GM19395 (cell line): ENCODE data around the gene BABAM2.
"Not testable (repeated sequence)": the region's sequence is repeated elsewhere in the genome, so short reads cannot be mapped to it uniquely, and the experiment has no call there.

Source experiments
- ATAC-seq: cut with Tn5 transposase; IDR thresholded peaks from one replicate; pipeline ENCODE4 v1.9.1; 2021; ENCODE audit warnings: mild to moderate bottlenecking, moderate library complexity; ENCODE audit not compliant: unreplicated experiment

BABAM2 gene

GRCh38 chr2:27890146-27890923 lies at the start of gene BABAM2, which contains the start of gene RBKS:
BABAM2 (plus strand) TSS chr2:27890729; CDS start chr2:27894557, 3,828 bp downstream.
RBKS (minus strand) TSS chr2:27890387; CDS start chr2:27890345, 42 bp downstream.
- peak; percentile 81 for ATAC-seq

- ATAC-seq, result no peak
These were observed 47.6 kb upstream of the BABAM2 start for GRCh38 chr2:27842894-27843293.

GRCh38 chr2:27843992-27844391 lies 46.5 kb upstream of the BABAM2 start:
- no peak for ATAC-seq

GRCh38 chr2:27844821-27845255 lies 45.7 kb upstream of the BABAM2 start:
- no peak for ATAC-seq

GRCh38 chr2:27847333-27847732 lies 43.2 kb upstream of the BABAM2 start:
- no peak for ATAC-seq

- ATAC-seq, result no peak
These were observed 40.8 kb upstream of the BABAM2 start for GRCh38 chr2:27849558-27850205.

GRCh38 chr2:27852691-27853090 lies 37.8 kb upstream of the BABAM2 start:
- no peak for ATAC-seq

GRCh38 chr2:27854229-27854862 lies 36.2 kb upstream of the BABAM2 start:
- ATAC-seq, result no peak

- ATAC-seq, result no peak
These were observed 35.1 kb upstream of the BABAM2 start for GRCh38 chr2:27855476-27855875.

- ATAC-seq, result no peak
These were observed 34.1 kb upstream of the BABAM2 start for GRCh38 chr2:27856386-27856785.

- no peak for ATAC-seq
These were observed 33.6 kb upstream of the BABAM2 start for GRCh38 chr2:27856956-27857355.

GRCh38 chr2:27857417-27858172 lies 32.9 kb upstream of the BABAM2 start:
- ATAC-seq, result no peak

- ATAC-seq, result no peak
These were observed 30.4 kb upstream of the BABAM2 start for GRCh38 chr2:27860111-27860510.

GRCh38 chr2:27863146-27863545 lies 27.4 kb upstream of the BABAM2 start:
- ATAC-seq, result no peak

GRCh38 chr2:27863955-27864354 lies 26.6 kb upstream of the BABAM2 start:
- not testable (repeated sequence) for ATAC-seq

- no peak for ATAC-seq
These were observed 24.3 kb upstream of the BABAM2 start for GRCh38 chr2:27866237-27866636.

GRCh38 chr2:27869763-27870162 lies 20.8 kb upstream of the BABAM2 start:
- ATAC-seq, result no peak

- ATAC-seq, result no peak
These were observed 19.8 kb upstream of the BABAM2 start for GRCh38 chr2:27870724-27871123.

GRCh38 chr2:27871802-27872201 lies 18.7 kb upstream of the BABAM2 start:
- no peak for ATAC-seq

- no peak for ATAC-seq
These were observed 17.4 kb upstream of the BABAM2 start for GRCh38 chr2:27873091-27873490.
